AG04449 (cell line): ENCODE data around the gene MFAP4.
A peak's percentile ranks its signal among the peaks of the same experiment; 100 is the strongest.

ENCODE experiments used
- CTCF ChIA-PET: fragments of 350-600 bp; formaldehyde crosslinking; extraction: SDS; loops from one replicate; lab custom pipeline; 2021; ENCODE audit warnings: antibody characterized with exemption; lab: Yijun Ruan, JAX
- POLR2A ChIA-PET: fragments of 400-600, 350-600 bp; formaldehyde crosslinking; extraction: SDS; loops from one replicate; lab custom pipeline; 2020; ENCODE audit warnings: antibody characterized with exemption, inconsistent platforms; lab: Yijun Ruan, JAX
- DNase-seq: peaks from one replicate; pipeline ENCODE4 v3.0.0-alpha.2; 2010; ENCODE audit warnings: low read depth, low spot score
- H3K4me3 ChIP-seq: 2 replicates; pipeline ENCODE4 v1.5.1; 2011; ENCODE audit warnings: low read depth, mild to moderate bottlenecking, control low read depth, low read length
- CTCF ChIP-seq: IDR thresholded peaks from one replicate; pipeline ENCODE4 v1.5.1; 2011; ENCODE audit warnings: mild to moderate bottlenecking, moderate library complexity, low read length, control low read depth, inconsistent platforms; ENCODE audit not compliant: insufficient read depth; ENCODE audit errors: missing control alignments

MFAP4 gene

GRCh38 chr17:19384723-19385391 lies 2.1 kb downstream of the MFAP4 start:
- peak overlapping the region; percentile 40 for H3K4me3 ChIP-seq
- TF ChIP-seq CTCF, result no peak
- POLR2A ChIA-PET, result interaction anchor here (1.3 to 1.5 kb wide), 2 partner anchors 34 to 63 kb away, joined by 4 to 5 read pairs; no protein-coding TSS in a partner anchor
- no peak for DNase-seq
- CTCF ChIA-PET, result interaction anchor here (2.6 to 4.2 kb wide), 2 partner anchors 22 to 63 kb away, joined by 12 to 28 read pairs; partner anchors contain the start of gene B9D1

- ChIA-PET POLR2A (interaction anchor here (1.5 kb wide), 1 partner anchor 64 kb away, joined by 5 read pairs; no protein-coding TSS in a partner anchor), CTCF (interaction anchor here (2.6 to 4.2 kb wide), 2 partner anchors 21 to 64 kb away, joined by 12 to 28 read pairs; partner anchors contain the start of gene B9D1)
- no peak overlapping the region for H3K4me3 ChIP-seq
- TF ChIP-seq CTCF, result no peak
- no peak for DNase-seq
Observed at GRCh38 chr17:19383681-19384470, 3.1 kb downstream of the MFAP4 start.

GRCh38 chr17:19382531-19383444 lies 4.2 kb downstream of the MFAP4 start:
- DNase-seq, result no peak
- ChIA-PET POLR2A (no interaction called here), CTCF (interaction anchor here (0.6 to 2.6 kb wide), 3 partner anchors 20 to 65 kb away, joined by 3 to 12 read pairs (median 3); partner anchors contain the start of gene B9D1)
- no peak for TF ChIP-seq CTCF
- no peak overlapping the region for H3K4me3 ChIP-seq

GRCh38 chr17:19381741-19382444 lies 5.1 kb downstream of the MFAP4 start:
- TF ChIP-seq CTCF, result no peak
- POLR2A ChIA-PET, result no interaction called here
- no peak for DNase-seq
- H3K4me3 ChIP-seq, result no peak overlapping the region
- CTCF ChIA-PET, result interaction anchor here (1.0 kb wide), 1 partner anchor 19 kb away, joined by 3 read pairs; the partner anchor contains the start of gene B9D1

GRCh38 chr17:19381361-19381740 lies 5.6 kb downstream of the MFAP4 start:
- ChIA-PET CTCF (interaction anchor here (1.5 to 4.4 kb wide), 2 partner anchors 19 to 66 kb away, joined by 7 to 42 read pairs; partner anchors contain the start of gene B9D1), POLR2A (no interaction called here)
- no peak overlapping the region for H3K4me3 ChIP-seq
- TF ChIP-seq CTCF, result no peak
- no peak for DNase-seq
